Stimulated activated CD8-positive, alpha-beta memory T cell treated with anti-CD3 and anti-CD28 coated beads, Interleukin-12 subunit alpha, Interleukin-12 subunit beta, amount 100 ng/mL, for 24 hours (primary cell): ENCODE measurements around the gene KRT5.
"Not testable (repeated sequence)": the region's sequence is repeated elsewhere in the genome, so short reads cannot be mapped to it uniquely, and the experiment has no call there.

Experiments used
- DNase-seq: peaks from one replicate; pipeline ENCODE4 v3.0.0-alpha.2; 2020; ENCODE audit errors: extremely low read depth

KRT5 gene

DNA sequence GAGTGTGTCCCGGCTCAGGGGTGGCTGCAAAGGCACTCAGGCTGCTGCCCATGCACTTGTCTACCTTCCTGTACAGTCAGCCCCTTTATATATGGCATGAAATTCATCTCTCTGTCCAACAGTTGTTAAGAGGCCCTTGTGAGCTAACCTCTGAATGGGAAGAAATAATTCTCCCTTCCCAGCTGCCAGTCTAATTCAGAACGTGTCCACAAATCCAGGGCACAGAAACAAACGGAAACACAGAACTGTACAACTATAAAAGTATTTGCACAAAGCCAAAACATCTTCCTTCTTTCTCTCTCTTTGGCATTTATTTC is 849 bp downstream of the KRT5 start:
- no peak for DNase-seq

DNA sequence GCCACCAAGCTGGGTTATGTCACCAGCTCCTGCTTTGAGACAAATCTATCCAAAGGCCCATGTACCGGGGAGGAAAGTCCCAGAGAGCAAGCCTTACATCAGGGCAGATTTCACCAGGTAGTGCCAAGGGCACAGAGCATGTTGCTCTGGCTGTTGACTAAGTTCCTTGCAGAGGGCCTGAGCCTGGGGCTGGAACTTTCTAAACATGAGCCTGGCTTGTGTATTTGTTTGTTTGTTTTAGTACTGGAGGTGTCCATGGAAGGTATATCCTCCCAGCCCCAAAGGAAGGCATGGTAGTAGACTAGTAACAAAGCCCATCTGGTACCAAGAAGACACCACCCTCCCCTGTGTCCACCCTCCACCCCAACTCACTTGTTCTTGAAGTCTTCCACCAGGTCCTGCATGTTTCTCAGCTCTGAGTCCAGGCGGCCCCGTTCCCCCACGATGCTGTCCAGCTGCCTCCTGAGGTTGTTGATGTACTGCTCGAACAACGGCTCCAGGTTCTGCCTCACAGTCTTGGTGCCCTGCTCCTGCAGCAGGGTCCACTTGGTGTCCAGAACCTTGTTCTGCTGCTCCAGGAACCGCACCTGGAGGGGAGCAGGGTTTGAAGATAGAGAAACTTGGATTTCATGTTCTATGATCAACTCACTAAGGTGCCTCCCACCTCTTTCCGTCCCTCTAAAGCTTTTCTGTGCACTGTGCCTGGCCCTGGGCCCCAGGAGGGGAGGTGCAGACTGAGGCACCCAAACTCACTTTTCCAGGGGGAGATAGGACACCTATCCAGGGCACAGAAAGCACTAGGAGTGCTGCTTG is 1.4 kb downstream of the KRT5 start:
- DNase-seq = no peak

DNA sequence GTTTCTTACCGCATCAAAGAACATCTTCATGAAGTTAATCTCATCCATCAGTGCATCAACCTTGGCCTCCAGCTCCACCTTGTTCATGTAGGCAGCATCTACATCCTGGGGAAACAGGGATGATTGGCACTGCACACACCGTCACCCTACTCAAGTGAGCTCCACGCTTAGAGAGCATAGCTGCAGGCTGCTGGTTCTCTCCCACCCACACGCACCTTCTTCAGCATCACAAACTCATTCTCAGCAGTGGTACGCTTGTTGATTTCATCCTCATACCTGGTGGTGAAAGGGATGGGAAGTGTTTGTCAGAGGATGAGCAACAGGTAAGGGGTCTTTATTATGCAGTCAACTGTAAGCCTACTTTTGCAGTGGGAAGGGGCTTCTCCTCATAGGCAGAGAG is 2.3 kb downstream of the KRT5 start:
- no peak for DNase-seq

DNA sequence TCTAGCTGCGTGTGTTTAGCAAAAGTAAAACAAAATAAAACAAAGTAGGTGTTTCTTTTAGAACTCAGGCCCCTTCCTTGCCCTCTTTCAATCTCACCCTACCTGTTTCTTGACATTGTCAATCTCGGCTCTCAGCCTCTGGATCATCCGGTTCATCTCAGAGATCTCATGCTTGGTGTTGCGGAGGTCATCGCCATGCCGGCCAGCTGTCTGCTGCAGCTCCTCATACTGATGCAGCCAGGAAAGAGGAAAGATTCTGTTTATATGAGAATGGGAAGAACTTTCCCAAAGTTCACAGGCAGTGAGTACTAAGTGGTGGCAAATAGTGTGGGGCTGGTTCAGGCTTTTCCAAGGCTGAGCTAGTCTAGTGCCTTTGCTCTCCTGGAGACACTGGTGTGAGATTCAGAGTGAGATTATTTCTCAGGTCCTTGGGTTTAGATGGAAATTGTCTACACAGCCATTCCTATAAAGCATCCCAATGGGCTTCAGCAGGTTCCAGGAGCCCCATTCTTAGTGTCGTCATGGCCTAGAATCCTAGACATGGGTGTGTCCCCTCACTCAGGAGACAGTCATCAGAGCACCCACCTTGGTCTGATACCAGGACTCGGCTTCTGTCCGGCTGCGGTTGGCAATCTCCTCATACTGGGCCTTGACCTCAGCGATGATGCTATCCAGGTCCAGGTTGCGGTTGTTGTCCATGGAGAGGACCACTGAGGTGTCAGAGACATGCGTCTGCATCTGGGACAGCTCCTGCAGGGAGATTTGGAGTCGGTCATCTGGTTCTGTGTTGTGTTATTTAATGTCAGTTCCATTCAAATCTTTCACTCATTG is 3.0 kb downstream of the KRT5 start:
- DNase-seq = no peak

DNA sequence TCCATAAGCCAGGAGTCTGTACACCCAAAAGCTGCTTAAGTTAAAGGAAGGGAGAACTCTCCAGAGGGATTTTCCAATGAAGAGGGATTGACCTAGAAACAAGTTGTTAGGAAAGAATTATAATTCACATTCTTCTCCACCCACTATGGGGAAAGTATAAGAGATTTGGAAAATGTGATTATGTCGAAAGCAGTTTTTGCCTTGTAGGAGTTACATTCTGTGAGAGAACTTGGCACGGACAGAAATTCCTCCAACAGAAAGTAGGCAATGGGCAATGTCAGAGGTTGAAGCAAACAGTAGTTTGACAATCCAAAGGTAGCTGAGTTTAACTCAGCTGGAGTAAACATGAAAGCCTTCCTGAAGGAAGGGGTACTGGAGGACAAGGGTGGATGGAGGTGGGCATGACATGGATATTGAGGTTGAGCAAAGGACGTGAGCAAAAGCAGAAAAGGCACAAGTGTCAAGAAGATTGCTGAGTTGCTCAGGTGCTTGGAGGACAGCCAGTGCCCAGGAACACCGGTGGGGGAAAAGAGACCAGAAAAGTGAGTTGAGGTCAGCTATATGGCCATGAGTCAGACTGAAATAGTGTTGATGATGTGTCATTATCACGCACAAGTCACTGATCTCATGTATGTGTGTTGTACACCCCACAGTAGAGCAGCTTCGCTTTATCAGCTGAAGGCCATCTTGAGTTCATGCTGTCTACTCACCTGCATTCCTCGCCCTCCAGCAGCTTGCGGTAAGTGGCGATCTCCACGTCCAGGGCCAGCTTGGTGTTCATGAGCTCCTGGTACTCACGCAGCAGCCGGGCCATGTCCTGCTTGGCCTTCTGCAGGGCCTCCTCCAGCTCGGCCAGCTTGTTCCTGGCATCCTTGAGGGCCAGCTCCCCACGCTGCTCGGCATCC is 4.0 kb downstream of the KRT5 start:
- no peak for DNase-seq

DNA sequence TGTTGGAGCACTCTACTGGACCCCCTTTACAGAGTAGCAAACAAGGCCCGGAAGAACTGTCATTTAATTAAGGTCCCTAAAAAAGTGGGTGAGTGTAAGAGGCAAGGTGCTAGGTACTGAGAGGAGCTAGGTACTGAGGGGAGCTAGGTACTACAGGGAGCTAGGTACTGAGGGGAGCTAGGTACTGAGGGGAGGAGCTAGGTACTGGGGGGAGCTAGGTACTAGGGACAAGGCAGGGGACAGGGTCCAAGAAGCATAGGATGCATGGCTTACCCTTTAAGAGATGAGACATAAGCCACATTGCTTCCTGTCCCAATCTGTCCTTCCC is 4.9 kb downstream of the KRT5 start:
- DNase-seq = no peak

DNA sequence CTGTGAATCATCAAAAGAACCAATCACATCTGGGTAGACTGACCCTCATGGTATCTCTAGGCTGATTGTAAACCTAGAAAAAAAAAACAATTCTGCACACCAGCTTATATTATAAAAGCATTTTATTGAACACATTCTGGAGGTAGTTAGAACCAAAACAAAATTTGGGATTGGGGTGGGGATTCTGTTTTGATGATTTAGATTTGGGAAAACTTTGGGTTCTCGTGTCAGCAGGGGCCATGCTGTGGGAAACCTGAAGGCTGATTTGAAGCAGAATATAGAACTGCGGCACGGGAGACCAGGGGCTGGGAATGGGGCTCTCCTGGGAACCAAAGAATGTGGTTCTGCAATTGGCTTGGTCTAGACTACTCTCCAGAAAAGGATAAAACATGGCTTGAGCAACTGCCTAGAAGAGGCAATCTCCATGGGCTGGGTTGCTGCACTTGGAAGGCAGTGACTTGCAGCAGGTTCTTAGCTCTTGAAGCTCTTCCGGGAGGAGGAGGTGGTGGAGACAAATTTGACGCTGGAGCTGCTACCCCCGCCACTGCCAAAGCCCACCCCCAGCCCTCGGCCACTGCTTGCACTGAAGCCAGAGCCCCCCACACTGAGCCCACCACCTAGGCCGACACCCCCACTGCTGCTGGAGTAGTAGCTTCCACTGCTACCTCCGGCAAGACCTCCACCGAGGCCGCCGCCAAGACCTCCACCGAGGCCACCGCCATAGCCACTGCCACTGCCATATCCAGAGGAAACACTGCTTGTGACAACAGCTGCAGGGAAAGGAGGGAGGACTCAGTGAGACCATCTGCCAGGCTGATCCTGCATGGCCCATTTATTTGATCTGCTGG is 5.5 kb downstream of the KRT5 start:
- DNase-seq = no peak

DNA sequence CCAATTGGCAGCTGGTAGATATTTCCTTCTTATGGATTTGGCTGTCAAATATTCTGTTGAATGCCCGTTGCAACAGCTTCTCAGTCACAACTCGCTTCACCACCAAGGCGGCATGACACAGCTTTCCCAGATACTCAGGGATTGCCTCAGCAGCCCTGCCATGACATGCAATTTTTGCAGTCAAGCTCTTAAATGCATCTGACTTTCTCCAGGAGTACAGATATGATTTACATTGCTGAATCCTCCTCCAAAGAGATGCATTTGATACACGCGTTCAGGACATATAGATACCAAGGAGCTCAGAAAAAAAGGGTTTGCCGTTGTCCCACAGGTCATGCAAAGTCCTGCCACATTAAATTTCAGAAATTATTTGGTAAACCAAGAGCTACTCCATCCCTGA is 6.5 kb downstream of the KRT5 start:
- no peak for DNase-seq

DNA sequence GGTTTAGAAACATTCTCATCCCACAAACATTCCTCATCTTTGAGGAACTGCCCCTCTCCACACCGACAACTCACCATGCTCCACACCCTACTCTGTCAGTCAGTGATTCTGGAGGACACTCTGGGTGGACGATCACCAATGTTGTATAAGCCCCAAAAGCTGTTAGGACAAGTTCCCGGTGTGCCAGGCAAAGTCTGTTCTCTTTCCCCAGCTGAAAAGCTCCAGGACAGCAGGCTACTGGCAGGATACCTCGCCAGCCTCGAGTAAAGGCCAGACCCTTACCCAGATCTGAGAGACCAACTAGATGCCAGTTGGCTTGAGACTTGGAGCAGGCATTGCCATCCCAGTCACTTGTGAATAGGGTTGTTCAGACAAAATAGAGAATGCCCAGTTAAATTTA is 12.0 kb downstream of the KRT5 start:
- DNase-seq = no peak

DNA sequence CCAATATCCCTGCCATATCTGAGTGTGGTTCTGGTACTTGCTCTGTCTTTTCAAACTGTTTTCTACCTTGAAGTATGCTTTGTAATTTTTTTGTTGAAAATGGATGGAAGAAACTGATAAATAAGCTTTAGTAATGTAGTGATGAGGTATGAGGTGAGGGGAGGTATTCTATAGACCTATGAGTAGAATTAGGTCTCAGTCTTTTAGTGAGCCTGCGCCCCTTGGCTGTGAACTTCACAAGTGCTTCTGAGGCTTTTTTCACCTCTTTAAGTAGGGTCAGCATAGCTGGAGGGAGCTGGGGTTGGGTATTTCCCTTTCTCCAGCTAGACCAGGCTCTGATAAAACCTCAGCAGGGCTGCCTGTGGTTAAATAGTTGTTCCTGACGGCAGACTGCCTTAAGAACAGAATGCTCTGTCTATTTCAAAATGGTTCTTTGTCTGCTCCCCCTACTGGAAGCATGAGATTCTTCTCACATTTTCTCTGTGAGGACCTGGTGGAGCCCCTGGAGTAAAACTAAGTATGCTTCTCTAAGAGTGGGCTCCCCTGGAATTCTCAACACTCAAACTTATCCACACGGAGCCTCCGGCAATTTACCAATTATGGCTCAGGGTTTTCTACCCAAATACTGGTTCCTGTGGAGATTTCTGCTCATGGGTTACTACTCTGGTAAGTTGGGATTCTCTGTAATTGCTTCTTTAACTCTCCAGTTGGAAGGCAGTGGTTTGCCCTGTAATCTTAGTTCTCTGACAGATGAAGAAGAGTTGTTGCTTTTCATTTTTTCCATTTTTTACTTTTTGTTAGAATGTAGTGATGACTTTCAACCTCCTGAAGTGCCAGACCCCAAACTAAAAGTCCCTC is 13.1 kb downstream of the KRT5 start:
- DNase-seq = no peak

DNA sequence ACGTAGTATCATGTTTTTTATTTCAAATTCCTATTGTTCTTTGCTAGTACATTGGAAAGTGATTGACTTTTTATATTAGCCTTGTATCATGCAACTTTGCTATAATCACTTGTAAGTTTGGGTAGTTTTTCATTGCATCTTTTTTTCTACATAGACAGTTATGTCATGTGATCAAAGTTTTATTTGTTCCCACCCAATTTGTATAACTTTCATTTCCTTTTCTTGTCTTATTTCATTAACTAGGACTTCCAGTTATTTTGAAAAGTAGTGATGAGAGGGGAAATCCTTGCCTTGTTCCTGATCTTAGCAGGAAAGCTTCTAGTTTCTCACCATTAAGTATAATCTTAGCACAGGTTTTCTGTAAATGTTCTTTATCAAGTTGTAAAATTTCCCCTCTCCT is 17.3 kb downstream of the KRT5 start:
- no peak for DNase-seq

DNA sequence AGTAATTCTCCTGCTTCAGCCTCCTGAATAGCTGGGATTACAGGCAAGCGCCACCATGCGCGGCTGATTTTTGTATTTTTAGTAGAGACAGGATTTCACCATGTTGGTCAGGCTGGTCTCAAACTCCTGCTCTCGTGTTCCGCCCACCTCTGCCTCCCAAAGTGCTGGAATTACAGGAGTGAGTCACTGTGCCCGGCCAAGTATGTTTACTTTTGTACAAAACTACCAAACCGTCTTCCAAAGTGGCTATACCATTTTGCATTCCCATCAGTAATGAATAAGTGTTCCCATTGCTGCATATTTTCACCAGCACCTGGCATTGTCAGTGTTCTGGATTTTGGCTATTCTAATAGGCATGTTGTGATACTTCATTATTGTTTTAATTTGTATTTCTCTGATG is 18.7 kb downstream of the KRT5 start:
- DNase-seq = no peak

DNA sequence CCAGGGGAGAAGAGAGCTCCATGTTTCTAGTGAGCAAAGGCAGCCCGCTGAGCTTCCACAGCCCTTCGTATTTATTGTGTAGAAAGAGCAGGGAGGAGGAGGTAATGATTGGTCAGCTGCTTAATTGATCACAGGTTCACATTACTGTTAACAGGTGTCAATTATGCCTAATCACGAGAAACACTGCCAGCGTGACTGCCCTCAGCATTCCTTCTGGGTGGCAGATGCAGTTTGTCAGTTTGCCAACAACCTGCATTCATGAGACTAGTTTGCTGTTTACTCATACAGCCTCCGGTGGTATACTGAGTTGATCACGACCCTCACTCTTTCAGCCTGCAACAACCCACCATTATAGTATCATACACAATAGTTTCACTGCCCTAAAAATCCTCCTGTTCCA is 19.6 kb downstream of the KRT5 start:
- not testable (repeated sequence) for DNase-seq

DNA sequence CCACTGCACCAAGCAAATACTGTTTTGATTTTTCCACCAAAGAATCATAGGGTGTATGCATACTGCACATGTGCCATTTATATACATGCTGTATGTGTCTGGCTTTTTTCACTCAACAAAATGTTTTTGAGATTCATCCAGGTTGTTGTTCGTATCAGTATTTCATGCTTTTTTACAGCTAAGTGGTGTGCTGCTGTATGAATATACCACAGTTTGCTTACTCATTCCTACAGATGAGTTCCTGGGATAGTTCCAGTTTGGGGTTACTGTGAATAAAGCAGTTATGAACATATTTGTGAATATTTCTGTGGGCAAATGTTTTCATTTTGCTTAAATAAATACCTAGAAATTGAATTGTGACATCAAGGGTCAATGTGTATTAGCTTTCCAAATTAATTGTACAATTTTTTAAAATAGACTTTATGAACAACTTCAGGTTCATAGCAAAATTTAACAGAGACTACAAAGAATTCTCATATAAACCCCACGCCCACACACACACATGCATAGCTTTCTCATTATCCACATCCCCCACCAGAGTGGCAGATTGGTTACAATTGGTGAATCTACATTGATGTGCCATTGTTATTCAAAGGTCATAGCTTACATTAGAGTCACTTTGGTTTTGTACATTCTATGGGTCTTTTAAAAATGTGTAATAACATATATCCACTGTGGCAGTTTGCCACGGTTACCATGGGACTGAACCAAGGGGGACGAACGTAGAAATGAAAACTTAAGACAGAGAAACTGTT is 20.2 kb downstream of the KRT5 start:
- DNase-seq = no peak

DNA sequence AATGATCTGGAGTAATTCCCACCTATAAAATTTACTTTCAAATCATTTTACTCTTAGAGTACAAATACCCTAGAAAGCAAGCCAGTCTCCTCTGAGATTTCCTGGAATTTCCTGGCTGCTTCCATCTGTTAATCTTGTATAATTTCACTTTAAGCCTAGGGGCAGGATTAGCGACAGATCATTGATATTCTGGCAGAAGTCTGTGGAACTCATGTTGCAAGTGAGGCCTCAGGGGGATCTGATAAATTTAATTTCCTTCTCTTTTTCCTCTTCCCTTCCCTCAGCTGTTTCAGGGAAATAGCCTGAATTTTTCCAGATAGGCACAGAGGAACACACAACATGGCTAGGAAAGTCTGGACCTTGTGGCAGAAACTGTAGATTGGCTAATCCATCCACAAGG is 21.2 kb downstream of the KRT5 start:
- DNase-seq = no peak

DNA sequence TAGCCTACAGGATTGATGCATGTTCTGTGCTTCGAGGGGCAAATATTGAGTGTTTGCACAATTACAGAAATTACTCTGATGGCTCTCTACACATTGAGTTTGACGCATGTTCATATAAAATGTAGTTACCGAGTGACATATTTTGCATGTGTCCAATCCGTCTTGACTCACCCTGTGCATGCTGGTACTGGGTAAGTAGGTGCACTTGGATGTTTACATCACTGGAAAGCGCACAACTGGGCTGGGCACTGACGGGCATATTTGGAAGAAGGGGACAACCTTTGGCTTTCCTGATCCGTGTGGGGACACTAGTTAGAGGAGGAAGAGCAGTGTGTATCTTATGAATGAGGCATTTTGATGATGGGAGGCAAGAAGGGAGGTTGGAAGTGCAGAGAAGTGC is 22.2 kb downstream of the KRT5 start:
- no peak for DNase-seq

DNA sequence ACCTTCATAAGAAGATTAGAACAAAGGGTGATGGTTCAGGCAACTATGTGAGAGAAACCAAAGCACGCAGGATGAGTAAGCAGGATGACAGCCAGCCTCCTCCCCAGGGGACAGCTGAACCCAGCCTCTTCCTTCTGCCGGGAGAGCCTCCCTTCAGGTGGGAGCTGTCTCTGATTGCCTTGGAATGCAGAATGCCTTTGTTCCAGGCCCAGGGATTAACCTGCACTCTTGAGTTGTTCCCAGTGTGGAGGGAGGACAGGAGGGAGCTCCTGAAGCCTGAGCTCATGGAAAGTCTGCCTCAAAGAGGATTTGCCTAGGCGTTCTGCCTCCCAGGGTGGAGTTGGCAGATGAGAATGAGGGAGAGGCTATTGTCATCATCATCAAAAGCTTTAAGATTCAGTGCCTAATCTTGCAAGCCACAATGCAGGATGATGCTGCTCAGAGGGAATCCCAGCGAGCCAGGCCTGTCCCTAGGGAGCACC is 23.6 kb downstream of the KRT5 start:
- no peak for DNase-seq

DNA sequence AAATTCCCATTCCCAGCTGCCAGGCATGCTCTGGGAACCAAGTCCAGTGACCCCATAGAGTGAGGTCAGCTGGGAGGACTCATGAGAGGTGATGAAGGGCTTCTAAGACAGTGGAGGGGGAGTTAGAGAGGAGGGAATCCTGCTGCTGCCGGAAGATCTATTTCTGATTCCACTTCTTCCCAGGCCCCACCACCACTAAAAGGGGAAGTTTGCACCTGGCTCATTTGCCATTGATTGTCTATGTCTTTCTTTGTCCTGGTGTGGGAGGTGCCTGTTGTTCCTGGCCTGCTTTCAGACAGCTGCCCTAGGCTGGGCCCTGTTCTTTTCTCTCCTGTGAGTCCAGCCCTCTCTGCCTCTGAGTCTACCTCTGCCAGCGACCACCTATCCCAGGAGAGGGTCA is 24.1 kb downstream of the KRT5 start:
- DNase-seq = no peak

DNA sequence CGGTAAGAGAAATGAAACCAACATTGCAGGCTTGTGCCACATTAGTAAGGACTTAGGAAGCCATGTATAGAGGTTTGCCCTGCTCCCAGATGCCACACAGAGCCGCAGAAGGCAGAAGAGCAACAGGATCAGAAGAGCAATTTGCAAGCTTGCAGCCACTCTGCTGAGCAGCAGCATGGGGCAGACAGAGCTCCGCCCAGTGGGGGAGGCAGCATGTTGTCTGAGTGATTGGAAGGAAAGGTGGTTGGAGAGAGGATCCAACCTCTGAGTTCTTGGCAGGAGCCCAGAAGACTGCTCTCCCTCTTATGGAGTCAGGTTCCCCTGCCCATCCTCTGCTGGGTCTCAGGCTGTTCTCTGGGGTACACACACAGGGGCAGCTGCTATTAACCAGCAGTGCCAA is 24.8 kb downstream of the KRT5 start:
- no peak for DNase-seq

DNA sequence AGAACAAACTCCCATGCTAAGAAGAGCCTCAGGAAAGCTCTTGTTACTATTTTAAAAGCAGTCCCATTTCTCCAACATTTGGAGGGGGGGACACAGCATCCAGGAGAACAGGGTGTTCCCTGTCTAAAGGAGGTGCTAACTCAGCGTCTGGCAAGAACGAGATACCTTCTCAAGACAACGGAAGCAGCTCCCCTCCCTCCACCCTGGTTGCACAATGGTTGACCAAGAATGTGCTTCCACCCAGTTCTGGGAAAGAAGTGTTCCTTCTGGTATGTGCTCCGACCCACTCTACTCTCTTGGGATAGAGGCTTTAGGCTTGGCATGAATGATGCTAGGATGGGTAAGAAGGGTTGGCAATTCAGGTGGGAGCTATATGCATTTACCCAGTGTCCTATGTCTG is 25.7 kb downstream of the KRT5 start:
- no peak for DNase-seq
